GM19467 (cell line): ENCODE data around the gene SCN3A.

Experiments used
- ATAC-seq: cut with Tn5 transposase; IDR thresholded peaks from one replicate; pipeline ENCODE4 v1.9.1; 2021; ENCODE audit warnings: mild to moderate bottlenecking, moderate library complexity; ENCODE audit not compliant: unreplicated experiment

The SCN3A gene

DNA sequence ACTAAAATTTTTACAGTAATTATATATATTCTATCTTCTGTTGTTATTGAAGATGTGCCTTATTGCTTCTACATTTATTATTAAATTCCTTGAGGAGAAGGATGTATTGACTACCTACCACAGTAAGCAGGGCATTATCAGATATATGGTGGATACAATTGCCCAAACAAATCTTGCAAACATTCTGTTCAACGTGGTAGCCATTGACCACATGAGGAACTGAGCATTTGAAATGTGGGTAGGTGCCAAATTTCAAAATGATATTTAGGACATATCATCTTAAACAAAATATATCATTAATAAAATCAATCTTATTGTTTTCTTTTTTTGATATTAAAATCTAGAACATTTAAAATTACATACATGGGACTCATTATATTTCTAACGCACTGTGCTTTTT lies 11.1 kb downstream of the SCN3A start:
- ATAC-seq = peak; percentile 25

DNA sequence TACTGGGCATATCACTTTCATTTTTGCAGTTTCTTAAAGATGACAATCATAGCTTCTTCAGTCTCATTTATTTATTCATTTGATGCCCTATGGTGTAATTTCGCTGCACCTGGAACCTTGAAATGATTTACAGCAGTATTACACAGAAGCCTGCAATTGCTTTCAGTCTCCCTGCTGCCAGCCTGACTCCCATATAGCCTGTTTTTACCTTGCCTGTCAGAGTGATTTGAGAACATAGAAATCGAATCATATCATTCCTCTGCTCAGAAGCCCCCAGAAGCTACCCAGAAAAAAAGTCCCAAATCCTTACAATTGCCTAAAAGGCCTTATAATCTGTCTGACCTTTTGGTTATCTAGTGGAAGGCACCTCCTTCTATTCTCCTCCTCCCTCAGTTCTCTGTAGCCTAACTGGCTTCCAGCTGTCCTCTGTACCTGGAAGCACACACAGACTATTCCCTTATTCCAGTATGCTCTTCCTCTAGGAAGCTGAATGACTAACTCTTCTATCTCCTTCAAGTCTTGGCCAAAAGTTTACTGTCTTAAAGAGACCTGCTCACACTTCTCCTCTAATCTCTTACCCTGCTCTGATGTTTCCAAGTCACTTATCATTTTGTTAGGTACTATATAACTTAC lies 12.6 kb downstream of the SCN3A start:
- ATAC-seq = no peak

DNA sequence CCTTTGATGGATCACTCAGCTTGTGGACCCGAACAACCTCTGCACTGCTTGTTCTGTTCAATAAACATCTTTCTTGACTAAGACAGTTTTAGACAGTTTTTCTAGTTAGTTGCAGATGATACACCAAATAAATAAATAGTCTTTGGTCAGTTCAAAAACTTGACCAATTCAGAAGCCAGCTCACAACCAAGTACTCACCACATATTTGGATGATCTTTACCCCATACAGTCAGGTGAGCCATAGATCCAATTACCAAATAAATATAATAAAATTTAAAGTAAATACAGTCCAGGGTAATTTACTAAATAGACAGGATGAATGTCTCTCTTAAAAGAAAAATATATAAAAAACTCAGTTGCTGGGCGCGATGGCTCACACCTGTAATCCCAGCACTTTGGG lies 18.2 kb downstream of the SCN3A start:
- ATAC-seq = no peak

DNA sequence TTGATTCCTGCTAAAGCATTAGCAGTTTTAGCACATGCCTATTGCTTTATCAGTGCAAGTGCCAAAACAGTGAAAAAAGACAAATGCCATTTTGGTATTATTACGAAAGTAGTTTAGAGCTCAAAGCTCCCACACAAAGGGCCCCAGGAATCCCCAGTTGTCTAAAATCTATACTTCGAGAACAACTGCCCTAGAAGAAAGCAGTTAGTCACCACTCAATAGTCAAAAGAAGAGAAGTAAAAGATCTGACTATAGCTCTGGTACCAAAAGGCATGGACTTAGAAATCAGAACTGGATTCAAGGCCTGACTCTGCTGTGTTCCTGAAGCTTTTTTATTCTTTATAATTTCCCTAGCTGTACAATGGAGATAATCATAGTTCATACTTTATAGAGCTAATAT lies 21.8 kb downstream of the SCN3A start:
- ATAC-seq = no peak

DNA sequence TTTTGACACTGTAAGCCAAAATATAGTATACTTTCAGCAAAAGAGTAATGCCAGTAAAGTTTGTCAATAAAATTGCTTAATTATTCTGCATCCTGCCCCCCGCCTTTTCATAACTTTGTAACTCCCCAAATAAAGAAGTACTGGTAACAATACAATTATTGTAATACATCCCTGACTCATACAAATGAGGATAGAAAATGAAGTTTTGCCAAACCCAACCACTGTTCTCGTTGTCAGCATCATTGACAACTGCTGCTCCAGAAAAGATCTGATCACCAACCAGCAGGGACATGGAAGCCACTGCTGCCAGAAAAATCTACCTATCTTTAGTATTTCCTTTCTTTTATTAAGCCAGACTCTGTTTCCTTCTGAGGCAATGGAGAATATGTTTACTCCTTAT lies 27.1 kb downstream of the SCN3A start:
- ATAC-seq = no peak

DNA sequence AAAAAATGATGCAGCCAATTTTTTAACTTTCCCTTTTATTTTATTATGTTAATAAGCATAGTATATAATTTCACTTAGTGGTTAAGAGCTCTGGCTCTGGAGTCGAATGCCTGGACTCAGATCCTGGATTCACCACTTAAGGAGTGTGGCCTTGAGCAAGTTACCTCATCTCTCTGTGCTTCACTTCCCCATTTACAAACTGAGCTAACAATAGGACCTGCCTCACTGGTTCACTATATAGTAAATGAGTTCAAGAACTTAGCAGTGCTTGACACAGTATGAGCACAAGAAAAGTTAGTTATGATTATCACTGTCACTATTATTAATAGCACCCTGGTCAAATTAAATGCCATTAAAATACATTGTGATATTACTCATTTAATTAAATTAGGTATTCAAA lies 30.6 kb downstream of the SCN3A start:
- no peak for ATAC-seq

DNA sequence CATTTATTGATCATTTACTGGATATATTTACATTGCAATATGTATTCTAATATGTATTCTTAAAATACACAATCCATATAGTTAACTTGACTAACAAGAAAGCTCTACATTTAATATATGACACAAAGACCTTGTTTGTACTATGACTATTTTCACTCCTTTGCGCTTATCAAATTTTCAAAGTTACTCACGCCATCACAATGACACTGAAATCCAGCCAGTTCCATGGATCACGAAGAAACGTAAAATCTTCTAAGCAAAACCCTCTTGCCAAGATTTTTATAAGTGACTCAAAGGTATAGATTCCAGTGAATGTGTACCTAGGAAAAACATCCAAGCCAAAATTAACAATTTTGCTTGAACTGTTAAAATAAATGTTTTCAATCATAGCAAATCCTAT lies 39.6 kb downstream of the SCN3A start:
- ATAC-seq = no peak

DNA sequence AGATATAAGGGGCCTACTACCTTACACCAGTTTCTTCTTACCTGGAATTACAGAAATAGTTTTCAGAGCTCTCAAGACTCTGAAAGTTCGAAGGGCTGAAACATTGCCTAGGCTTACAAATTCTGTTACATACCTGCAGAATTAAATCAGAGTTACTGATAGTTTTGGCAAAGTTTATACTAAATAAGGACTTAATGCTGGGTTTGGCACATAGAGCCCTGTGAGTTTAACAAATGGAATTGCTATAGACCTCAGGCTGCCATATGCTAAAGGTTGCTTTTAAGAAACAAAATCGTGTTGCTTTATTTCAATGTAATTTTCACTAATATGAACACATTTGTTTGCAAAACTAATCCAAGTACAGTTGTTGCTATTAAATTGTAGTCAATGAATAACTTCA lies 40.1 kb downstream of the SCN3A start:
- ATAC-seq = no peak

DNA sequence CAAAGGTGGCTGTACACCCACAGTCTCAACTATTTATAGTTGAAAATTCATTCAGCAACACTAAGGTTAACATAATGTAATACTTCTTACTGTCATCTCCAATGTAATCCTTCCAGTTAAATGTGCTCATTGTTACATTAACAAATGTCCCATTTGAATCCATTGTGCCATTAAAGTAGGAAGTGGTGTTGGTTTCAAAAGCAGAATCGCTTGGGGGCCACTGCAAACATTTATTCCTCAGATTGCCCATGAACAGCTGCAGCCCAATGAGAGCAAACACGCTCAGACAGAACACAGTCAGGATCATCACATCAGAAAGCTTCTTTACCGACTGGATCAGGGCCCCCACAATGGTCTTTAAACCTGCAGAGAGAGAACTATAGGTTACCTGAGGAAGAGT lies 41.4 kb downstream of the SCN3A start:
- no peak for ATAC-seq

DNA sequence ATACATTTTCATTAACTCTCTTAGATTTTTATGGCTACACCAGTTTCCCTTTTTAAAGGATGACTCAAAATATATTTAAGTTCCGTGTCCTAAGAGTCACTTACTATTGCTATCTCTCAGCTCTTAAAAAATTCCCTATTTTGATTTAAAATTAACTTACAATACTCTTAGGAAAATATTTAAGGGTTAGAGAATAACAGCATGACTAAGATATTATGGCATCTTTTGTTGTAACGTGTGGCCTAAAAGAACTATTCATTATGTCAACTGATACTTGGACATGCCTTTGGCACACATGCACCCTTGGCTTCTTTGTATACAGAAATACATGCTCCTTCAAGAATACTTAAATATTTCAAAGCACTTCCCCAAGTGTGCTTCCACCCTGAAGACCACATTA lies 42.3 kb downstream of the SCN3A start:
- no peak for ATAC-seq

DNA sequence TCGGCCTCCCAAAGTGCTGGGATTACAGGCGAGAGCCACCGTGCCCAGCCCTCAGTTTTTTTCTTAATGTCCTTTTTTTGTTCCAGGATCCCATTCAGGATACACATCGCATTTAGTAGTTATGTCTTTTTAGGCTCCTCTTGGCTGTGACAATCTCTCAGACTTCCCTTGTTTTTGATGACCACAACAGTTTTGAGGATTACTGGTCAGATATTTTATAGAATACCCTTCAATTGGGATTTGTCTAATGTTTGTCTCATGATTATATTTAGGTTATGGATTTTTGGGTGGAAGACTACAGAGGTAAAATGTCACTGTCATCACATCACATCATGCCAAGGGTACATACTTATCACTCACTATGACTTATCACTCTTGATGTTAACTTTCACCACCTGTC lies 46.7 kb downstream of the SCN3A start:
- no peak for ATAC-seq

DNA sequence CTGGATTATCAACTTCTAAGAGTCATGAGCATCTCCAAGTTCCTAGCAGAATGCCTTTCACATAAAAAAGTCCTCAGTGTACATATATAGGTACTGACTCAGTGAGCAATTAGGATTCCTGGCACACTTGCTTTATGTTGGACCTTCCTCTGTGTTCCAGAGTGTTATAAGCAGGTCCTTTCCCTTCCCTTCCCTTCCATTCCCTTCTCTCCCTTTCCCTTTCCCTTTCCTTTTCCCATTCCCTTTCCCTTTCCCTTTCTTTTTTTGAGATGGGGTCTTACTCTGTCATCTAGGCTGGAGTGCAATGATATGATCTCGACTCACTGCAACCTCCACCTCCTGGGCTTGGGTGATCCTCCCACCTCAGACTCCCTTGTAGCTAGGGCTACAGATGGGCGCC lies 48.7 kb downstream of the SCN3A start:
- ATAC-seq = no peak

DNA sequence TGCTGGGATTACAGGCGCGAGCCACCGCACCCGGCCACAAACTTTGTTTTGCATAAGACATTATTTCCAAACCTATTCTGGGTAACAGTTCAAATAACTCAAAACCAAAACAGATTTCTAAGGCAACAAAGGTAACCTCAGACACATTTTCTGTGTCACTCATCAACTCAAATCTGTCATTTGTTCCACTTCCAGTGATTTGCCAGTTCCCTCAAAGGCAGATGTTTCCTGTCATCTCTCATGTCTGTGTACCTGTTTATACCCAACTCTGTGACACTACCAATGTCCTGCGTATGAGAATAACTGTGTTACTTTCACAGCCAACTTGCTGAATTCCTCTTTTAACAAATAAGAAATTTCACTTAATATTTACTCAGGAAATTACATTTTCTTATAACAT lies 54.4 kb downstream of the SCN3A start:
- peak; percentile 86 for ATAC-seq

DNA sequence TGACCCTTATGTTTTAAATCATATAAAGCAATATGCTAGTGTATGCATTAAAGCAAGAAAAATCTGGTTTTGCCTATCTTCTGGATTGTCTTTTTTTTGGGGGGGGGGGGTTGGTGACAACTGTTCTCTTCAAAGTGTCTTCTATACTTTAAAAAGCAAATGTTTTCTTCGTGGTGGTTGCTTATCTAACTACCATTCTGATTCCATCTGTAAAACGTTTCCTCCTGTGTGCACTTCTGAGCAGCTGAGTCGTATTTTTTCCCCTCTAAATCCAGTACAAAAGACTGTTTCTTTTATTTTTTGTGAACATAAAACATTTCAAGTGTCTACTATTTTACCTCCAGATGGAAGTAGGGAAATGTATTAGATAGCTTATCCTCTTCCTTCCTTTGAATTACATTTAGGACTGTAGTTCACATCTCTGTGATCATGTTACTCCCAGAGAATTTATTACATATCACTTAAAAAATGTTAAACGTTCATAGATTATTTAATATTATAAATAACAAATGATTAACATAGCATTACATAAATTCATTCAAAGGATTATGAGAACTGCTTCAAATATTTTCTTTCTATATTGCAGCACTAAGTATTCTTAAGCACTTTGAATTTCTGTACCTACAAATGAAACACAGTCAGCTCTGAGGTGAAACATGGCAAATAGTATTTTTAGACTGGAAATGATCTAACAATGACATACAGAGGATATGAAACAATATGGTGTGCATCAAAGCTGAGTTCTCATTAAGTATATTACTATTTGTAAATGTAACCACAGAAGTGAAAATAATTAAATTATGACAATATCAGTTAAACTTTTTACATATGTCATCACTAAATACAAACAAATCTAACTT lies 56.4 kb downstream of the SCN3A start:
- ATAC-seq = no peak

DNA sequence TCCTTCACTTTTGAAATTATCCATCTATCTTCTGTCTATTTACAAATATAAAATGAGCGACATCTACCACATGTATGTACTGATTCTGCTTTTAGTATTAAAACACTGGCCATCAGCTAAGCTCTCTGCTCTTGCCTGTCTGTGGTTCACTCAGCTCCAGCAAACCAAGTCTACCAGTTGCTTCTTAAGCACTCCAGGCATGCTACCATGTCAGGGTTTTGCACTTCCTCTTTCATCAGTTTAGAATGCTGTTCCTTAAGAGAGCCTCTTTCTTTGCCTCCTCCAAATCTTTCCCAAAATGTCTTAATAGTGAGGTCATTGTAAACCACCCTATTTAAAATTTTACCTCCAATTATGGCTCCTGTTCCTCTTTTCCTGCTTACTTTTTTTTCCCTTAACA lies 59.5 kb downstream of the SCN3A start:
- ATAC-seq = peak; percentile 65

DNA sequence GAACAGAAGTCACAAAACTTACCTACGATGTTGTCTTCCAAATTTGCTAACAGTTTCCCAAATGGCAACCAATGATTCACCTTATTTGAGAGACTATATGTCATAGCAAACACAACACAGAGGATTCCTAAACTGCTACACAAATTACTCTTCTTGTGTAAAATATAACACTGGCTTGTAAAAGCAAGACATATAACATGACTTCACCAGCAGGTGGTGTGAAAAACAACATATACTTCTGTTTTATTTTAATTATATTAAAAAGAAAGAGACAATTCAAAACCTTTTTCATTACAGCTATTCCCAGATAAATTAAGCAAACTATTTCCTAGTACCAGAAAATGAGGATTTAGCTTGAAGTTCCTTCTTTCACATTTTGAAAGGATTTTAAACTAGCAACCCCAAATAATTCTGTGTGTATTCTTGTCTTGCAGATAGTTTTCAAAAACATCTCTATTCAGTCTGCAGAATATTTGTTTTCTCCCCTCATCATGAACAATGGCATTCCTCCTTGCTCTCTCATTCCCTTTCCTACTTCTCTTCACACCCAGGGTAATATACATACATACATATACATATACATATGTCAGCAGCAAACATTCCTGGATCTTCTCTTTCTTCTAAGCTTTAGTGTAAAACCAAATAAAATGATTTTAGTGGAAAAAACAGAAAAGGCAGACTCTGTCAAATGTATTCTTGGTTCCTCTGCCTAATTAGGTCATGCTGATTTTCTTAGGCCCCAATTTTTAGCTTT lies 62.1 kb downstream of the SCN3A start:
- no peak for ATAC-seq

DNA sequence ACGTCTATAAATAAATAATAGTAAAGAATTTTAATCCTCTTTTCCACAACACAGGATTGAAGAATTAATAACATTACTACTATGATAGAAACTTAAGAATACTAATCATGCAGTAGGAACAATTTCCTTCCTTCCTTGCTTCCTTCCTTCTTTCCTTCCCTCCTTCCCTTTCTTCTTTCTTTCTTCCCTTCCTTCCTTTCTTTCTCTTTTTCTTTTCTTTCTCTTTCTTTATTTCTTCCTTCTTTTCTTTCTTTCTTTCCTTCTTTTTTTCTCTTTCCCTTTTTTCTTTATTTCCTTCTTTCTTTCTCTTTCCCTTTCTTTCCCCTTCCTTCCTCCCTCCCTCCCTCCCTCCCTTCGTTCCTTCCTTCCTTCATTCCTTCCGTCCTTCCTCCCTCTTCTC lies 77.6 kb downstream of the SCN3A start:
- no peak for ATAC-seq

DNA sequence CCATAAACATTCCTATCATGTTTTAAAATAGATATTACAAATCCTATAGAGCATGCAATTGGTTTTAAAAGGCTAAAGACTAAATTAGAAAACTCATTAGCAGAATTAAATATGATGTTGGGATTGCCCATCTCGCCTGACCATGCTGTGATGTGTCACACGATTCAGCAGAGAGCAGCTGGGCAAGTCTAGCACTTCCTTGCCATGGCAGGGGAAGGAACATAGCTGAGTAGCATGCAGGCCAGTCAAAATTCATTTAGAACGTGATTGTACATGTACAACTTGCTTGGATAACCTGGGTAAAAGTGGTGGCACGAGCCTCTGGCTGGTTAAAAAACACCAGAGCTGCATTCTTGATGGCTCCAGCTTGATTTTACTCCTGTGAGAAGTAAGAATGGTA lies 81.3 kb downstream of the SCN3A start:
- ATAC-seq = no peak

DNA sequence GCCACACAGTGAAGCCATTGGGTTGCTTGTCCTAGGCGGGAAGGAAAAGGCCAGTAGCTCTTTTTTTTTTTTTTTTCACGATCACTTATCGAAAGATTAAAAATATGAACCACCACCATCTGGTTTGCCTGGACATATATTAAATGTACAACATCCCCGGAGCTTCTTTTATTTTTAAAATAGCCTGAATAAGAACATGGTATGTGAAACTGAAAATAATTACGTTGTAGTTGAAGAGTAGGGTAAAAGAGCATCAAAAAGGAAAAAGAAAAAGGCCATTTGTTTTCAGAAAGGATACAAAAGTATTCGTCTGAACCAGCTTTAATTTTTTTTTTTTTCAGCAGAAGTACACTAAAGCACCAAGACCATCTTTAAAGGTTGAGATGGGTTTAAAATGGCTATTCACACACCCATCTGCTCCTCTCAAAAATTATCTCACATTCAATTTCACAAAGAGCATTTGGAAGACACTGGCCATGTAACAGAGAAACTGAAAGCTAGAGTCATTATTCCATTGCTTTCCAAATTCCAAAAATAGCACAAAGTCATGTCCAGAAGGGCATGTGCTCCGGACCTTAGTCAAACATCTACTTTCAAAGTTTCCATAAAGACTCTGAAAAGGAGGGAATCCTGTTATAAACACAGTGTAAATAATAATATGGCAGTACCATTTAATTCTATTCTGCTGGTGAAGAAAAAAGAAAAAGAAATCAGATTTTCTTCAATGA lies 82.9 kb downstream of the SCN3A start:
- ATAC-seq = no peak

DNA sequence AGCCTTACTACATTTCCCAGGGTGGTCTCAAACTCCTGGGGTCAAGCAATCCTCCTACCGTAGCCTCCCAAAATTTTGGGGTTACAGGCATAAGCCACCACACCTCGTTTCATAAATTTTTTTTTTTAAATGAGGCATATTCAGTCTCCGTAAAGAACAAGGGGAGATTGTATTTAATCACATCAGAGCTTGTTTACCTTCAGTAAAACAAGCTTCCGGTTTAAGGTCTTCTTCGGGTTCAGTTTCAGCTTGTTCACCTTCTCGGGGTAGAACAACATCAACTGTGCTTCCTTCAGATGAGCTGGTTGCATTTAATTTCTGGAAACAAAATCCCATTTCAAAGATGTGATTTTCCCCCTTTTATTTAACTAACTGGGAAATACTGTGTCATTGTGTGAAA lies 88.6 kb downstream of the SCN3A start:
- no peak for ATAC-seq

DNA sequence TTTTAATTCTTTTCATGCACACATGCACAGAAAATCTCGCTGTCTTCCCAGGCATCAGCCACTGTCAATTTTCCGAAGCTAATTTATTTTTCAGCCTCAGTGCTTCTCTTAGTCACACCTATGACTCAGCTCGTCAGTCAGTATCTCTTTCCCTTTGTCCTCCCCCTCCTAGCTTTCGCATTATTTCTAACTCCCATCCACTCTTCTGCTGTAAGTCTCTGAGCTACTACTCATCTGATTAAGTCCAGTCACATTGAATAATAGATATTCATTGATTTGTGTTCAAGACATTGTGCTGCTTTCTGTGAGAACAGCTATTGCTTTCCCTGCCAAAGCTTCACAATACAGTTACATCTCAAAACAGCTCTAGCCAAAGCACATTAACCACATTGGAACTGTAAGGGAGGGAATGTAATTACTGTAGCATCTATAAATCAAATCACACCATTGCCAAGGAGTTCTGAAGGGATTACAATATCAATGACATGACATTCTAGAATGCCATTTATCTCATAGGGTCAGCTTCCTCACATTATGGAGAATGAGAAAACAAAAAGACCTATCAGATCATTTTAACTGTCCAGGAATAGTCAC lies 89.4 kb downstream of the SCN3A start:
- ATAC-seq = no peak
